NCI-H748 (cell line): ENCODE results near the gene ACTRT3.
"Not testable (repeated sequence)": the region's sequence is repeated elsewhere in the genome, so short reads cannot be mapped to it uniquely, and the experiment has no call there.

Experiments
- DNase-seq: peaks from one replicate; lab custom pipeline; 2025; ENCODE audit not compliant: unreplicated experiment; lab: John Stamatoyannopoulos, UW

ACTRT3 gene

GRCh38 chr3:169772897-169773816 is 3.8 kb upstream of the ACTRT3 start, which contains the start of gene MYNN:
Gene MYNN (plus strand): TSS chr3:169773396. CDS start chr3:169774296, 900 bp downstream.
- DNase-seq: peak; percentile 87

GRCh38 chr3:169772305-169772896 is 3.0 kb upstream of the ACTRT3 start:
- peak; percentile 88 for DNase-seq

DNA sequence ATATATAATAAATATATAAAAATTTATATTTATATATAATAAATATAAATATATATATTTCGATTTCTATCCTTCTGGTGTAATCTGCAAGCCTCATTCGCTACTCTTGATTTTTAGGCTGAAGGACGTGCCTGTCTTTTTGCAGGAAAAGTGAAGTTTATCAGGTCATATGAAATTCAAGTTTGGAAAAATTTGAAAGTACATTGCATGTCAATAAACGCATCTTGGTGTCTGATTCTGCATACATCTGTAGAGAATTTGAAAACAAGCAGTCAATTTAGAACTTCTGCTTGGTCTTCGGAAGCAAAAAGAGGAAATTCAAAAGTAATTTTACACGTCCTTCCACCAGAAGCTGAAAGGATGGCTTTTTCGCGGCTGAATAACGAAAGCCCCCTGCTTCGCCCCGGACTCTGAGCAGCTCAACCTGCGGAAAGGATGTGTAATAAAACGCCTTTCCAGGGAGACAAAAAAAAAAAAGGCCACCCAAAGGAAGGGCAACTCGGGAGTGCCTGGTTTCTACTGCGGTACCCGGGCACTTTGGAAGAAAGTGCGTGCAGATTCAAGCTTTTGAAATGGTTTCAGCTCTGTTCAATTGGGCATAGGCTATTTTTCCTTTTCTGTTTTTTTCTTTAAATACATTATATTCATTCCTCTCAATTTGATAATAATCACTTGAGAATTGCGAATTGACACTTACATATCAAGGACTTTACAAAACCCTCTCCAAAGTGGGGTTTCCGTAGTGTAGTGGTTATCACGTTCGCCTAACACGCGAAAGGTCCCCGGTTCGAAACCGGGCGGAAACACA is 2.3 kb upstream of the ACTRT3 start:
- DNase-seq: peak; percentile 88

DNA sequence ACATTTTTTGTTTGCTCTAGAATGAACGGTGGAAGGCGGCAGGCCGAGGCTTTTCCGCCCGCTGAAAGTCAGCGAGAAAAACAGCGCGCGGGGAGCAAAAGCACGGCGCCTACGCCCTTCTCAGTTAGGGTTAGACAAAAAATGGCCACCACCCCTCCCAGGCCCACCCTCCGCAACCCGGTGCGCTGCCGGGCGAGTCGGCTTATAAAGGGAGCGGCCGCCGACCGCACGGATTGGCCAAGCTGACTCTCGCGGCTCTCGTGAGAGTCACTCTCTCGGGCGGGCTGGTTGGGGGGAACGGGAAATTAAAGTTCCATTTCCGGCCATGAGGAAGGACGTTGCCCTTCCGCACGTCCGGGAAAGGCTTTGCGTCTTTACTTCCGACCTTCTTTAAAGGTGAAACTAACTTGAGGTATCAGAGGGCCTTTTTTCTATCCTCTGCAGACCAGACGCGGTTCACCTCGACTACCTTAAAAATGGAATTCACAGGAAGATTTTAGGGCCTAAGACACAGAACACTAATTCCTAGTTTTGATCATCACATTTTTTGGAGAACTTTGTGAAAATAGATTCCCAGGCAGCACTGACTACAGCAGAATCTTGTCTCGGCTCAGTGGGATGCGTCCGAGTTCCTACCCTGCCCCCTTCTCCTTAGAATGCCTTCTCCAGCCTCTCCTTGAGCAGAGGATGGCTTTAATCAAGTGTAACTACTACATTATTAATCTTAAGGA is 4.3 kb downstream of the ACTRT3 start, which contains the start of gene TERC:
TSS of gene TERC (minus strand) at position 179 of the 731 bp plus-strand sequence.
- peak; percentile 94 for DNase-seq

DNA sequence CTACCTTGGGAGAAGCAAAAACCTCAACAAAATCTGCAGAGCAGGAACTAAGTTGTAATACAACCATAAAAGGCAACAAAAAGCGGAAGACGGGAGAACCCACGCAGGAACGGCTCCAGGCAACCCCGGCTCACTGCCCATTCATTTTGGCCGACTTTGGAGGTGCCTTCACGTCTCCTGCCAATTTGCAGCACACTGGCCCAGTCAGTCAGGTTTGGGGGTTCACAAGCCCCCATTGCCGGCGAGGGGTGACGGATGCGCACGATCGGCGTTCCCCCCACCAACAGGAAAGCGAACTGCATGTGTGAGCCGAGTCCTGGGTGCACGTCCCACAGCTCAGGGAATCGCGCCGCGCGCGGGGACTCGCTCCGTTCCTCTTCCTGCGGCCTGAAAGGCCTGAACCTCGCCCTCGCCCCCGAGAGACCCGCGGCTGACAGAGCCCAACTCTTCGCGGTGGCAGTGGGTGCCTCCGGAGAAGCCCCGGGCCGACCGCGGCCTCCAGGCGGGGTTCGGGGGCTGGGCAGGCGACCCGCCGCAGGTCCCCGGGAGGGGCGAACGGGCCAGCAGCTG is 5.0 kb downstream of the ACTRT3 start:
- DNase-seq: peak; percentile 44

DNA sequence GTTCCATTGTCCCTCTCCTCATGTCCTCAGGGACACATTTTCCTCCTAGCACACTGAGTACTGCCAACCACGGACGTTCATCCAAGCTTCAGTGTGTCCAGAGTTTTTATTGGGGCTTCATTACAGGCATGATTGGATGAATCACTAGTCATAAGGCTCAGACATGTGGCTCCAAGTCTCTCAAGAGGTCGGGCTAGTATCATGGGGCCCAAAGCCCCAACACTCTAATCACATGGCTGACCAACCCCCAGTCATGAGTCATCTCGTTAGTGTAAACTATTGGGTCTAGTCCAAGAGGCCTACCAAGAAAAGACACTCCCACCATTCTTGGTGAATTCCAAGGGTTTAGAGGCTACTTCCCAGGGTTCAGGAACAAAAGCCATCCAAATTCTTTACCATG is 8.9 kb downstream of the ACTRT3 start:
- no peak for DNase-seq

DNA sequence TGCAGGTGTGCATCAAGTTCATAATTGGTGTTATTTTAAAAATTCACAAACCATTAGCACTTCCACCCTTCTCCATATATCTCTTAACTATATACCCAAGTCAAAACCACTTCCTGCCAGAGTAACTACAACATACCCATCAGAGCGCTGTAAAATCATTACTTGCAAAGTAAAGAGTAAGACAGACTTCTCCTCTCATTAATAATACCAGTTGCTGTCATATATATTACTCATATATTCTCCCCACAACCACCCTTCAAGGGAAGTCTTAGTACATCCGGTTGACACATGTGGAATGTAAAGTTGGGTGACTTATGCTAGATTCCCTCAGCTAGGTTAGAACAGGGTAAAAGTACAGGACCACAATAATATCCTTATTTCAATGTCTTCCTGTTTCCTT is 10.1 kb downstream of the ACTRT3 start:
- no peak for DNase-seq

DNA sequence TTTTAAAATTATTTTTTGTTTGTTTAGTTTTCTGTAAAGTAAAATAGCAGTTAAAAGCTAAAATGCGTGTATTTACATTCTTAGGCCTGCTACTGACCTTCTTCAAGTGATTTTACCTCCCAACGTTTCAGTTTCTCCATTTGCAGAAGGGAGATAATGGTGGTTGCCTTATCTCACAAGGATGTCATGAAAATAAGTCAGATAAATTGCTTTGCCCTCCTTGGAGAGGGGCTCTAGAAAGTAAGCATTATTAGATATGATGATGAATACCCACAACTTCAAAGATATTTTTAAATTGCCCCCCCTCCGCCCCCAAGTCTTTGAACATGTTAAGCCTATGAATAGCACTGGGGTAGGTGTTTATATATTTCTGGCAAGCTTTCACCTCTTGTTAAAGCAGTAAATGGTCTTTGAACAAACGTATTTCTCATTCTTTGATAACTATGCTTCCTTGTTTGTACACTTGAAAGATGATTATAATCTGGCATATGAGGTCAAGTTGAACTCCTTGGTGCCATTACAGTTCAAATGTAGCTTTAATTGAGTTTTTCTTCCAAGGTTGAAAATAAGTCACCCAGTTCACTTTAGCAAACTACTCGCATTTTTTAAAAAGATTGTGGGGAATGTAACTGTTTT is 10.9 kb downstream of the ACTRT3 start:
- DNase-seq: no peak

GRCh38 chr3:169755488-169755887 is 13.9 kb downstream of the ACTRT3 start:
- DNase-seq: no peak

GRCh38 chr3:169754711-169755110 is 14.7 kb downstream of the ACTRT3 start:
- no peak for DNase-seq

DNA sequence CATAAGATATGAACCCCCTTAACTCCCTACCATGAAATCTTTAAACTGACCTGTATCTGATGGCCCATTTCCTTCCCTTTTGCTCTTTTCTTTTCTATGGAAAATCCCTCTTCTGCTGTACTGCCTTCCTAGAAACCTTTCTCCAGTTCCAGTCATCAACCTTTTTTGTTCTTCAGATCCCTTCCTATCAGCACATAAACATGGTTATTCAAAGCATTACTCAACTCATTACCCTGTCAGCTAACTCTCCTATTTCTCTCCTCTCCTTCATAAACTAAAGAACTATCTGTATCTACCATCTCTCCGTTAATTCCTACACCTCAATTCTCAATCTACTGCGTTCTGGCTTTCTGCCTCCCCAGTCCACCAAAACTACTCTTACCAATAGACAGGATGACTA is 17.5 kb downstream of the ACTRT3 start:
- DNase-seq: no peak

DNA sequence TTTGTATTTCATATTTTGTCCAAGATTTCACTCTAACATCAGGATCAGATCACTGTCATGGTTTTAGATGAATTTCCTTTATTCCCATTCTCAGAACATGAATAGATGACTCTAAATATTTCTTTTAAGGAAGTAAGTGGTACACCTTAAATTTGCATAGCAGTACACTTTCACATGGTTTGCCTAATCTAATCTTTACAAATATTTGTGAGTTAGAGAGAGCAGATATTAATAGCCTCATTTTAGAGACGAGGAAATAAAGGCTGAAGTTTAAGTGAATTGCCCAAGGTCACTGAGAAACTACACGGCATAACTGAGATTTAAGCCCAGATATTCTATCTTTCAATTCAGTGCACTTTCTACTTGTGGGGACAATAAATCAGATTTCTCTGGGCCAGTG is 18.7 kb downstream of the ACTRT3 start:
- no peak for DNase-seq

DNA sequence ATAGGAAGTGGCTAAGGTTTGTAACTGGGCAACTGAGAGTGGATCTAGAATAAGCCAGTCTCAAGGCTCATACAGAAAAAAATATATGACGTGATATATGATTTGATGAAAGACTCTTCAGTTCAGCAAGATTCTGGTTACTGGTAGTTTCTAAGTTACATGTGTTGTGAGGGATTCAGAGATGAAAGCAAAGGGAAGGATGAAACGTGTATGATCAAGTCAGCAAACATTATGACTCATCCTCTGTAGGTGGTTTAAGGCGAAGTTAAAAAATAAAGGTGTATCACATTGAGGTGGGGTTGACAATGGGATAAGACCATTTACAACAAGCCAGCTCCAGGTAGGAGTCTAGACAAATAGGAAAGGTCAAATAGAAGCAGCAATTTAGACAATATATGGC is 20.7 kb downstream of the ACTRT3 start:
- DNase-seq: no peak

GRCh38 chr3:169746924-169747323 is 22.4 kb downstream of the ACTRT3 start:
- no peak for DNase-seq

DNA sequence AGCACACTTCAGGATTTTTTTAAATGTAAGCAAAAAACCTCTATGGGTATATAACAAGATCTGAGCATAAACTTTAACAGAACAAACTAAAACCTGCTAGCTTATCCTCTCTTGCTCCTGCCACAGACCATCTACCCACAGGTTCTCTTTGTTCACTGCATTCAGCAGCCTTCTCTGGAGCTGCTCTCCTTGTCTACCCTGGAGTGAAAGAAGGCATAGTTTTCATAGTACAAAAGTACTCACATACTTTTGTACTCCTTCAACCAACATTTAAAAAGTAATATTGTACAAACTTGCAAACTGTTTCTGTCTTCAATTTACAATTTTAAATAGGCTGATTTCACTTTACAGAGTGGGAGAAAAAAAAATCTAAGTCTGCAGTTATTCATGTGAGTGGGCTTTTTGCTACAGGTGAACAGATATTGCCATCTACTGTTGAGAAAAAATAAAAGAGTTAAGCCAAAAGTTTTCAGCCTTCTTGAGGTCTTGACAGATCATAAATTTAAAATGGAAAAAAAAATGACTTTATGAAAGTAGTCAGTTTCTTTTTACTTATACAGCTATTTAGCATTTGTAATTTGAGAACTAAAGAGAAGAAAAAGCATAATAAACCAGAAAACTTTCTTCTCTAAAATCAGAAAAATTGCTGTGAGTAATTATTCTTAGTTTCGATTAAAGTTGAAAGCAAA is 24.9 kb downstream of the ACTRT3 start:
- peak; percentile 11 for DNase-seq

- no peak for DNase-seq
Observed at GRCh38 chr3:169739067-169739466, 30.3 kb downstream of the ACTRT3 start.

DNA sequence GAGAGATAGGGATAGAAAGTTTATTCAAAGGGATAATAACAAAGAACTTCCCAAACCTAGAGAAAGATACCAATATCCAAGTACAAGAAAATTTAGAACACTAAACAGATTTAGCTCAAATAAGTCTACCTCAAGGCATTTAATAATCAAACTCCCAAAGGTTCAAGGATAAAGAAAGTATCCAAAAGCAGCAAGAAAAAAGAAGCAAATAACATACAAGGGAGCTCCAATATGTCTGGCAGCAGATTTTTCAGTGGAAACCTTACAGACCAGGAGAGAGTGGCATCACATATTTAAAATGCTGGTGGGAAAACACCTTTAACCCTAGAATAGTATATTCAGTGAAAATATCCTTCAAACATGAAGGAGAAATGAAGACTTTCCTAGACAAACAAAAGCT is 37.5 kb downstream of the ACTRT3 start:
- not testable (repeated sequence) for DNase-seq

GRCh38 chr3:169722724-169723123 is 46.6 kb downstream of the ACTRT3 start:
- DNase-seq: no peak

- DNase-seq: not testable (repeated sequence)
Observed at GRCh38 chr3:169718415-169718814, 50.9 kb downstream of the ACTRT3 start.
